ENCODE measurements around the gene PRPH2.
A peak's percentile ranks its signal among the peaks of the same experiment; 100 is the strongest.
"Not testable (repeated sequence)": the region's sequence is repeated elsewhere in the genome, so short reads cannot be mapped to it uniquely, and the experiment has no call there.

PRPH2 gene

DNA sequence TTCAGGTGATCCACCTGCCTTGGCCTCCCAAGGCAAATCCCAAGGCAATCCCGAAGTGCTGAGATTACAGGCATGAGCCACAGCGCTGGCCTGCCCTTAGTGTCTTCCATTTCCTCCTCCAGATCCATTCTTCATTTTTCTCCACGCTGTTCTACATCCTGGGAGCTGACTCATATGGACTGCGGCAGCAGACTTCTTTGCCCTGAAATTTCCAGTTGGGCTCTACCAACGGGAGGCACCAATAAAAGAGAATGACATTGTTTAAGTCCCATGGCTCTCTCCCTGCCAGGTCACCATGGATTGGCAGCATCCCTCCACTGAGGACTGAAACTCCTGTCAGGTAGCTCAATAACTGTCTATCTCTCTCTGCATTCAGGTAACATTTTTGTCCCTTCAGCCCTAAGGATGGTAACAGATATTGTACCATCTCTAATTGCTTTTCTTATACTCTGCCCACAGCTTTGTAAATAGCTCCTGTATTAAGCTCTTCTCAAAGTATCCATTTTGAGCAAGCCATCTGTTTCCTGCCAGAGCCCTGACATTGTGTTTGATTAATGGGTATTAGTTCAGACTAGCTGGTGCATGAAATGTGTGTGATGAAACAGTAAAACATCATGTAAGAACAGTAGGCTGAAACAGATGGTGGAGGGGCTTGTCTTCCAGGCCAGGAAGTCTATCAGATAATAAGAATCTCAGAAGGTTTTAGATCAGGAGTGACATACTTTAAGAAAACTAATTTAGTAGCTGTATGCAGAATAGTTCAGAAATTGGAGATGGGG is 19.9 kb upstream of the PRPH2 start:
- no peak for DNase-seq (ENCODE audit: low read depth in 2 of 2, low spot score in 1 of 2)

DNA sequence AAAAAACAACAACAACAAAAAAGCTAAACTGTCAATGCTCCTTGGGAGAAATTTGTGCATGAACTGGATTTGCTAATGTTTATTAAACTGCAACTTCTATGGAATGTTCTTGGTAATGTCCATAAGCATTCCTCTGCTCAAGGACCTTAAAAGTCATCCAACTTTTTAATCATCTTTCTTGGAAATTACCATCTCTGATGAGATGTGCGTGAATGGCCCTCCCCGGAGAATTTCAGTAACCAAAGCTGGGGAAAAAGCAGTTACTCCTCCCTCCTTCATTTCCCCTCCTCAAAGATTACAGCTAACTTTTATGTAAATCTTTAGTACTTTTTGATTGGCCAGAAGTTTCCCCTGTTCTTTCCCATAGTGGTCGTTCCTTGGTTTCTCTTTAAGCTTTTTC is 18.3 kb upstream of the PRPH2 start:
- DNase-seq (ENCODE audit: low read depth in 2 of 2, low spot score in 1 of 2), result no peak

DNA sequence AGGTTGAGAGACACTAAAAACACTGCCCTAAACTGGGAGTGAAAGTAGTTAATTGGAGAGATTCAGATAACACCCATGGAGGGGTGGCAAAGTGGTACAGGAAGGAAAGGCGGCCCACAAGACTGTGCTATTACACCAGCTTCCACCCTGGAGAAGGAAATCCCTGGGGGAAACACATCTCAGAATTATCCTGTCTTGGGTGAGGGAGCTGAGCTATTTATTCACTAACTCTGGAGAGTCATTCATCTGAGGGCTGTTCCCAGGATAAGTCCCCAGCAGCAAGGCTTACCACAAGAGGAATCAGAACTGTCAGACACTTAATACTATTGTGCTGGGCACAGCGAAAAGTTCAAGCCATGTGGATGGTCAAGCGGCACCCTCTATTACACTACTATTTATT is 13.6 kb upstream of the PRPH2 start:
- no peak for DNase-seq (ENCODE audit: low read depth in 2 of 2, low spot score in 1 of 2)

DNA sequence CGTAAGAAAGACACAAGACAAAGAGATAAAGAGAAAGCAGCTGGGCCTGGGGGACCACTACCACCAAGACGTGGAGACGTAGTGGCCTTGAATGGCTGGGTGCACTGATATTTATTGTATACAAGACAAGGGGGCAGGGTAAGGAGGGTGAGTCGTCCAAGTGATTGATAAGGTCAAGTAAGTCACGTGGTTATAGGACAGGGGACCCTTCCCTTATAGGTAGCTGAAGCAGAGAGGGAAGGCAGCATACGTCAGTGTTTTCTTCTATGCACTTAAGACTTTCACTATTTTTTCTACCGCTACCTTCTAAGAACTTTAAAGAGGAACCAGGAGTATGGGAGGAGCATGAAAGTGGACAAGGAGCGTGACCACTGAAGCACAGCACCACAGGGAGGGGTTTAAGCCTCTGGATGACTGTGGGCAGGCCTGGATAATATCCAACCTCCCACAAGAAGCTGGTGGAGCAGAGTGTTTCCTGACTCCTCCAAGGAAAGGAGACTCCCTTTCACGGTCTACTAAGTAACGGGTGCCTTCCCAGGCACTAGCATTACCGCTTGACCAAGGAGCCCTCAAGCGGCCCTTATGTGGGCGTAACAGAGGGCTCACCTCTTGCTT is 11.6 kb upstream of the PRPH2 start:
- DNase-seq (ENCODE audit: low read depth in 2 of 2, low spot score in 1 of 2), result not testable (repeated sequence)

DNA sequence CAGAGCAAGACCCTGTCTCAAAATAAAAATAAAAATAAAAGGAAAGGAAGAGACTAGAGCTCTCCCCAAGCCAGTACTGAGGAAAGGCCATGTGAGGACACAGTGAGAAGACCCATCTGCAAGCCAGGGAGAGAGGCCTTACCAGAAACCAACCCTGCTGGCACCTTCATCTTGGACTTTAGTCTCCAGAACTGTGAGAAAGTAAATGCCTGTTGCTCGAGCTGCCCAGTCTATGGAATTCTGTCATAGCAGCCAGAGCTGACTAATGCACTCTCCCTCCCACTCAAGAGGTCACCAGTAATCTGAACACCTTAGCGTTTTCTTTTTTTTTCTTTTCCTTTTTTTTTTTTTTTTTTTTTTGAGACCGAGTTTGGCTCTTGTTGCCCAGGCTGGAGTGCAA is 7.3 kb upstream of the PRPH2 start:
- DNase-seq (ENCODE audit: low read depth in 2 of 2, low spot score in 1 of 2), result no peak

DNA sequence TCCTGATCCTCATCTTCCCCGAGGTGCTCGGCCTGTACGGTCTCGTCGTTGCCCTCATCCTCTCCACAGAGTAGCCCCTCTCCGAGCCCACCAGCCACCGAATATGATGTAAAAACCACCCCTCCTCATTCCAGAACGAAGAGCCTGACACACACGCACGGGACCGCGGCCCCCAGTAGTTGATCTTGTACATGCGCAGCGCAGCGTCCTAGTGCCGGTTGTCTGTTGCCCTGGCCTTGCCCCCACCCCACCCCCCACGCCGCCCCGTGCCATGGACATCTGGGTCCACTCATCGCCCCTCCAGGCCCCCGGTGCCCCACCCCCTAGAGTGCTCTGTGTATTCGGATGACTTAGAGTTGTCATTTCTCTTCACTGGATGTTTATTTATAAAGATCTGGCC is 5.2 kb upstream of the PRPH2 start:
- DNase-seq (ENCODE audit: low read depth in 2 of 2, low spot score in 1 of 2), result no peak

DNA sequence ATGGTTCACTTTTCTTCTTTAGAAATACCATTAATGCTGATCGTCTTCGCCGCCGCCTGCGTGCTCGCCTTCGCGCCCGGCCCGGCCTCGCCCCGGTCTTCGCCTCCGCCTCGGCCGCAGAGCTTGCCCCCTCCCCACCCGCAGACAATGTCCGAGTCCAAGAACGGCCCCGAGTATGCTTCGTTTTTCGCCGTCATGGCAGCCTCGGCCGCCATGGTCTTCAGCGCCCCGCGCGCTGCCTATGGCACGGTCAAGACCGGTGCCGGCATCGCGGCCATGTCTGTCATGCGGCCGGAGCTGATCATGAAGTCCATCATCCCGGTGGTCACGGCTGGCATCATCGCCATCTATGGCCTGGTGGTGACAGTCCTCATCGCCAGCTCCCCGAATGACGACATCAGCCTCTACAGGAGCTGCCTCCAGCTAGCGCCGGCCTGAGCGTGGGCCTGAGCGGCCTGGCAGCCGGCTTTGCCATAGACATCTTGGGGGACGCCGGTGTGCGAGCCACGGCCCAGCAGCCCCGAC is 4.8 kb upstream of the PRPH2 start:
- DNase-seq (ENCODE audit: low read depth in 2 of 2, low spot score in 1 of 2), result no peak

DNA sequence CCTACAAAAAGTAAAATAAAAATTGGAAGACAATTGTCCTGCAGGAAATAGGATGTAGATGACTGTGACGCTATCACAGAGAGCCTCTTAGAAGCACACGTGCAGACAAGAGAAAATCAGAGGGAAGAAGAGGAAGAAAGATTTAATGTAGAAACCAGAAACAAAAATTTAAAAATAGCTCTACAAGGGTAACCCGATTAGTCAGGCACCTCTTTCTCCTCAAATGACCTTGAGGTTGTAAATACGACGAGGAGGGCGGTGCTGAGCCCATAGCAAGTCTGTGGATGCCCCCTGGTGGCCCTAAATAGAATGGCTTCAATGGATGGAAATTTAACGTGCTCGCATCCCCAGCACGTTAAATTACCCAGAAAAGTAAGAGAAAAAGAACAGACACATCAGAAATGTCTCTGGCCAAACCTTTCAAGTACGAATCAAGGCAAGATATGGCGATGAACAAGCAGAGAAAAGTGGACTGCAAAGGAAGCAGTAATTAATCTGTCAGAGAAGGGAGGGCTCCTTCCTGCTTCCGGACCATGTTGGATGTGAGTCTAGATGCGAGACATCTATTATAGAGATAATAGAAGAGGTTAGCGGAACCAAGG is 4.2 kb upstream of the PRPH2 start:
- DNase-seq (ENCODE audit: low read depth in 2 of 2, low spot score in 1 of 2), result peak; percentile 51 to 57

DNA sequence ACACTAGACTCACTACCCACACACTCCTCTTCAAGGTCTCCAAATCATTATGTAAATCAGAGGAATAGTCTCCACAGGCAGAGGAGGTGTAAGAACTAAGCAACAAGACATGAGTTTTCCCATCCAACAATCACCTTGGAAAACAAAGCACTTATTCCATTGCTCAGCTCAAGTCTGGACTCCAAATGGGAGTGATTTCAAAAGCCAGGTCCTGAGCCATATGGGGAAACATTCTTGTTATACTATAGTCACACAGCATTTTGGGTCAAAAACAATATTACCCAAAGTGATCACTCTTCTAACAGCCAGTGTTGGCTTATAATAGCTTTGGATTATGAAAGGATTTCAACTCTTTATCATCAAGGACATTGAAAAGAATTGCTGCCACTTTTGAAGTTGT is 3.6 kb upstream of the PRPH2 start:
- DNase-seq (ENCODE audit: low read depth in 2 of 2, low spot score in 1 of 2), result no peak

DNA sequence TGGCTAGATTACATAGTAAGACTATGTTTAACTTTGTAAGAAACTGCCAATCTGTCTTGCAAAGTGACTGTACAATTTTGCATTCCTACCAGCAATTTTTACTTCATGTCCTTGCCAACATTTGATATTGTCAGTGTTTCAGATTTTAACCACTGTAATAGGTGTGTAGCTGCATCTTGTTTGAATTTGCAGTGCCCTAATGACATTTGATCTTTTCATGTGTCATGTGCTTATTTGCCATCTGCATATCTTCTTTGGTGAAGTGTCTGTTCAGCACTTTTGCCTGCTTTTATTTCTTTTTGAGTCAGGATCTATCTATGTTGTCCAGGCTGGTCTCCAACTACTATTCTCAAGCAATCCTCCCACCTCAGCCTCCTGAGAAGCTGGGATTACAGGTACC is 2.4 kb upstream of the PRPH2 start:
- DNase-seq (ENCODE audit: low read depth in 2 of 2, low spot score in 1 of 2), result no peak

DNA sequence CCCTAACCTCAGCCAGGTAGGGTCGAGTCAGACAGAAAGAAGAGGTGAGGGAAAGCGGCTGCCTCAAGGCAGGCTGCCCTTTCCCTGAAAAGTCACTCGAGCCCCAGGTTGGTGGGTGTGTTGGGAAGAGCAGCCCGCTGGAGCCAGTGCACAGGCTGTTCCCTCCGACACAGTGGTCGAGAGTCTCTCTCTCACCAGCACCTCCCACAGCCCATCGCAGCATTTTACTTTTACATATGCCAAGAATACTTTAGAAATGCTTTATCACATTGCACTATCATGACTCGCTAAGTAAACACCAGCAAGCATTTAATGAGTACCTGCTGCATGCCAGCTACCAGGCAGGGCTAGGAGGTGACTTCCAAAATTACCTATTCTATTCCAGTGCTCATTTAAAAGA is 1.7 kb downstream of the PRPH2 start:
- no peak for DNase-seq (ENCODE audit: low read depth in 2 of 2, low spot score in 1 of 2)

DNA sequence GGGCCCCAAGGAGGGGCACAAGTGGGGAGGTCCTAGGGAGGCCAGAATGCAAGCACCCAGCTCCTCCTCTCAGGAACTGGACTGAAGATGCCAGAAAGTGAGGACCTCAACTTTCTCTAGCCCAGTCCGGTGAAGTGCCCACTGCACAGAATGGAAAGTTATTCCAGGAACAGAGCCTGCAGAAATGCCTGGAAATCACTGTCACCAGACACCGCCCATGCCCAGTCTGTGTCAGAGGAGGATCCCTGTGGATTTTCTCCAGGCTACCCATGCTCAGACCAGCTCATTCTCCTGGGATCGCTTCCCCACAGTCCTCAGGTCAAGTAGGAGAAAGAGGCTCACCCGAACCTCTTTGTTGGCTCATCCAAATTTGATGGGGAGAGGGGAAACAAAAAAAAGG is 6.5 kb downstream of the PRPH2 start:
- no peak for DNase-seq (ENCODE audit: low read depth in 2 of 2, low spot score in 1 of 2)

DNA sequence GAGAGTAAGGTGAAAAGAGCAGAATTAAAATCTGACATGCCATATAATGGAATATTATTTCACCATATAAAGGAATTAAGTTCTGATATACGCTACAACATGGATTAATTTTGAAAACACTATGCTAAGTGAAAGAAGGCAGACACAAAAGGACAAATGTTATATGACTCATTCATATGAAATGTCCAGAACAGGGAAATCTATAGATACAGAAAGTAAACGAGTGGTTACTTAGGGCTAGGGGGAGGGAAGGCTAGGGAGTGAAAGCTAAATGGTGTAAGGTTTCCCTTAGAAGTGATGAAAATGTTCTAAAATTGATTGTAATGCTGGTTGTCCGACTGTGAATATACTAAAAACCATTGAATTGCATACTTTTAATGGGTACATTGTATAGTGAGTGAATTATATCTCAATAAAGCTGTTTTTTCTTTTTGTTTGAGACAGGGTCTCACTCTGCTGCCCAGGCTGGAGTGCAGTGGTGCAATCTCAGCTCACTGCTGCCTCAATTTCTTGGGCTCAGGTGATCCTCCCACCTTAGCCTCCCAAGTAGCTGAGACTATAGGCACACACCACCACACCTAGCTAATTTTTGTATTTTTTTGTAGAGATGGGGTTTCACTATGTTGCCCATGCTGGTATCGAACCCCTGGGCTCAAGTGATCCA is 8.2 kb downstream of the PRPH2 start:
- no peak for DNase-seq (ENCODE audit: low read depth in 2 of 2, low spot score in 1 of 2)

DNA sequence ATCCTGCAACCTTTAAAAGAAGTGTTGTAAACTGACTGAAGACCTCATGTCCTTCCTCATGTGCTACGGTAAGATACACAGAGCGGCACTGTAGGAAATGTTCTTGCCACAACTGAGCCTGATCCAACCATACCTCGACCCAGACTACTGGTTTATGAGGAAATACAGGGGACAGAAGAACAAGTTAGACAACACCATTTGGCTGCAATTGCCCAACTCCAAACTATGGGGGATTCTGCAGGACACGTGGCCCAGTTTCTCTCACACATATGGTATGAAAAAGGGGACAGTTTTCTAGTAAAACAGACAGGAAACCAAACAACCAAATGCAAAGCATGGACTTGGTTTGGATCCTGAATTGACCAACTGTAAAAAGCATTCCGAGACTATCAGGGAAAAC is 10.5 kb downstream of the PRPH2 start:
- no peak for DNase-seq (ENCODE audit: low read depth in 2 of 2, low spot score in 1 of 2)

DNA sequence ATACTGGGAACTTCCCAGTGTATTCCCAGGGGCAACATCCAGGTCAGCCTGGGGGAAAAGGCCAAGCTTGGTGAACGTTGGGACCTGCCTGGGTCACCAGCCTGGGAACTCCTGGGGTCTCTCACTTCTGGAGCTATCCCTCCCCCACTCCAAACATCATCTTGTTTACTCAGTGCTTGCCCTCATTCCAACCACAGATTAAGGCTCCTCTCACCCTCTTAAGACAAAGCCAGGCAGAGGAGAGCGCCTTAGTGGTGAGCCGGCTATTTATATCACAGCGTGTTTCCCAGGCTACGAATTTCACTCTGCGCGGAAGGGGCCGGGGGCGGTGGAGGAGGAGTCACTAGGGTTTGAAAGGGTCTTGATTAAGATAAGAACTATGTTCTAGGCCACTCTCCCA is 12.1 kb downstream of the PRPH2 start:
- no peak for DNase-seq (ENCODE audit: low read depth in 2 of 2, low spot score in 1 of 2)

DNA sequence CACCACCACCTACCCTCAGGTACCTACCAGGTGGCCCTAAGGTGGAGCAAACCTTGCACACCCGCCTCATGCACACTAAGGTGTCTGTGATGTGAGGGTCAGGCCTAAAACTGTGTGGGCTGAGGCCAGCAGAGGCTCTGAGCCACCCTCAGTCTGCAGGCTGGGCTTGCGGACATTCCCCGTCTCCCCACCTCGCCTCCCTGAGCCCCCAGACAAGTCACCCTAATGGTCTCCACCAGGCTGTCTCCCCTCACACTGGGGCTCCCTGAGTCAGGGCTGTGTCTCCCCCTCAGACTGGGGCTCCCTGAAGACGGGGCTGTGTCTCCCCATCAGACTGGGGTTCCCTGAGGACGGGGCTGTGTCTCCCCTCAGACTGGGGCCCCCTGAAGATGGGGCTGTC is 12.5 kb downstream of the PRPH2 start:
- no peak for DNase-seq (ENCODE audit: low read depth in 2 of 2, low spot score in 1 of 2)

DNA sequence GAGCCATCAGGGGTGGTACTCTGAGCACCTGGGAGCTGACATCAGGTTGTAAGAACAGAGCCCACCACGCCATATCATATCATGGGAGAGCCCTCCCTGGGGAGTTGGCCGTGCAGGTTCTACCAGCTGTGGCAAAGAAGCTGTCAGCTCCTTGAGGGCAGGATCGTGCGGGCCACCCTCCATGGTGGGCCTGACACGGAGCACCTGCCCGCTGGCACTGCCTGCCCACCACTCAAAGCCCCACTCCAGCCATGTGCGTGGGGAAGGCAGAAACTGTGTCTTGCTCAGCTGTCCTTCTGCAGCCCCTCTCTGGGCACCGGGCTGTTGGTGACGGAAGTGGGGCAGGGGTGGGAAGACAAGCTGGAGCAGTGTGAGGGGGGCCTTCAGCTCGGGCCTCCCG is 14.3 kb downstream of the PRPH2 start:
- DNase-seq (ENCODE audit: low read depth in 2 of 2, low spot score in 1 of 2), result no peak

DNA sequence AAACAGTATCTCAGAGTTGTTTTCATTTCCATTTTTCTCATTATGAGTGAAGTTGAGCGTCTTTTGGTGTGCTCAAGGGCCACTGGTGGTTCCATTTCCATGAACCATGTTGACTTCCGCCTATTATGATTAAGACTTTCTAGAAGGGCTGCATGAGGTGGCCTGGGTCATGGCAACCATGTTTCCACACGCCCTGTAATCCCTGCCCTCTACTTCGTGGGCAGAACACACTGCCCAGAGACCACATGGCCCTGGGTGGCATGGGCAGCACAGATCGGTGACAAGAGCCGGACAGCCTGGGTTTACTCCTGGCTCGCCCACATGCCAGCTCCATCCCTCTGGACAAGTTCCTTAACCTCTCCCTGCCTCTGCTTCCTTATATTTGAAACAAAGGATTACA is 14.8 kb downstream of the PRPH2 start:
- DNase-seq (ENCODE audit: low read depth in 2 of 2, low spot score in 1 of 2), result no peak

DNA sequence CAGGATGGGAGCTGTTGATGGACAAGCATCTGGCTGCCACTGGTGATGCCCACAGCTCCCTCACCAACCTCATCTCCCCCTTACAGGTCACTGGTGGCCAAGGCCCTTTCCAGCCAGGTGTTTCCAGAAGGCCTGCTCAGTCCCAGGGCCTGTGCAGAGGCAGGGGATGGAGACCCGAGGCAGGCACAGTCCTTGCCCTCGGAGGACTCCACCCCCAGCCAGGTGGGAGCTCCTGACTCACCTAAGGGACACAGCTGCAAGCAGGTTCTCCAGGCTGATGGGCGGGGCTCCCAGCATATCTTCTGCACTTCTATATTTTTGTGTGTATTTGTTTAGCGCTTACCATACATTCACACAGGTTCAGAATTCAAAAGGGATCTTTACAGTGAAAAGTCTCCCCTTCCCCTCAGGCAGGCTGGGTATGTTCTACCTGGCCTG is 17.4 kb downstream of the PRPH2 start:
- DNase-seq (ENCODE audit: low read depth in 2 of 2, low spot score in 1 of 2), result no peak

DNA sequence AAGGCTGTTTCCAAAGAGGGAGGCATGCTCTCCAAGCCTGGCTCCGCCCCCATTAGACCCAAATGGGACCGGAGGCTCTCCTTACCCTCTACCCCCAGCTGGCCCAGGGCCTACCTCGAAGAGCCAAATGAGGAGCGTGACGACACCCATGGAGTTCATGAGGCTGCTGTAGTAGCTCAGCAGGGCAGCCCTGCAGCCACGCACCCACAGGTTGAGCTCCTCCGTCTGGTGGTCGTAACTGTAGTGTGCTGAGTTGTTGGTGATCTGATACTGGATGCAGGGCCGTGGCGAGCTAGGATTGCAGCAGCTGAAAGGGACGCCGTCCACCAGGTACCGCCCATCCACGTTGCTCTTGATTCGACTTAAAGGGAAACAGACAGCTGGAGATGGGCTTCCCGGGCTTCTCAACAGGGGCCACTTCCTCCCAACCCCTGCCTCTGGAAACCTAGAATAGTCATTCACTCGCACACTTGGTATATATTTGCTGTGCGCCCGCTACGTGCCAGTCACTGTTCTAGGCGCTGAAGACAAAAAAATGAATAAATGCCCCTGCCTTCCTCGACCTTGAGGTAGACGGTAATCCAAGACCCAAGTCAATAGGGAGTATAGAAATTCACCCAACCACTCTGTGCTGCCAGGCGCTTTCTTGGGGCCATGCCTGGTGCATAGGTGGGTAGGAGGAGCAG is 18.0 kb downstream of the PRPH2 start:
- no peak for DNase-seq (ENCODE audit: low read depth in 2 of 2, low spot score in 1 of 2)

DNA sequence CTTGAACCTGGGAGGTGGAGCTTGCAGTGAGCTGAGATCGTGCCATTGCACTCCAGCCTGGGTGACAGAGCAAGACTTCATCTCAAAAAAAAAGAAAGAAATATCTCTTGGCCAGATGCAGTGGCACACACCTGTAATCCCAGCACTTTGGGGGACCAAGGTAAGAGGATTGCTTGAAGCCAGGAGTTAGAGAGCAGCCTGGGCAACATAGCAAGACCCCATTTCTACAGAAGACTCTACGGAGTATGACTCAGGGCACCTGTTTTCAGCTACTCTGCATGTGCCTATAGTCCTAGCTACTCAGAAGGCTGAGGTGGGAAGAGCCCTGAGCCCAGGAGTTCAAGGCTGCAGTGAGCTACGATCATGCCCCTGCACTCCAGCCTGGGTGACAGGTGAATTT is 19.6 kb downstream of the PRPH2 start:
- DNase-seq (ENCODE audit: low read depth in 2 of 2, low spot score in 1 of 2), result not testable (repeated sequence)

All from stimulated activated CD8-positive, alpha-beta memory T cell treated with anti-CD3 and anti-CD28 coated beads, Interleukin-4, amount 100 ng/mL, for 1 hour (primary cell).